Measurements from ENCODE around the gene CTNNA2.
"Not testable (repeated sequence)": the region's sequence is repeated elsewhere in the genome, so short reads cannot be mapped to it uniquely, and the experiment has no call there.

CTNNA2 gene

GRCh38 chr2:80111185-80111584 is 598.3 kb downstream of the CTNNA2 start:
- DNase-seq, result no peak

GRCh38 chr2:80112790-80113189 is 599.9 kb downstream of the CTNNA2 start:
- no peak for DNase-seq

GRCh38 chr2:80113399-80113798 is 600.5 kb downstream of the CTNNA2 start:
- DNase-seq, result no peak

GRCh38 chr2:80114812-80115211 is 602.0 kb downstream of the CTNNA2 start:
- DNase-seq, result no peak

- DNase-seq, result no peak
Observed at GRCh38 chr2:80117401-80117800, 604.5 kb downstream of the CTNNA2 start.

GRCh38 chr2:80120866-80121265 is 608.0 kb downstream of the CTNNA2 start:
- no peak for DNase-seq

- DNase-seq, result no peak
Observed at GRCh38 chr2:80122675-80123074, 609.8 kb downstream of the CTNNA2 start.

GRCh38 chr2:80126596-80127189 is 613.8 kb downstream of the CTNNA2 start:
- no peak for DNase-seq

GRCh38 chr2:80128080-80128479 is 615.2 kb downstream of the CTNNA2 start:
- DNase-seq, result no peak

- no peak for DNase-seq
Observed at GRCh38 chr2:80132281-80132680, 619.4 kb downstream of the CTNNA2 start.

GRCh38 chr2:80135001-80135400 is 622.1 kb downstream of the CTNNA2 start:
- DNase-seq, result no peak

GRCh38 chr2:80136338-80136737 is 623.5 kb downstream of the CTNNA2 start:
- DNase-seq, result no peak

GRCh38 chr2:80139001-80139400 is 626.1 kb downstream of the CTNNA2 start:
- no peak for DNase-seq

- DNase-seq, result no peak
Observed at GRCh38 chr2:80141007-80141726, 628.3 kb downstream of the CTNNA2 start.

GRCh38 chr2:80145499-80145898 is 632.6 kb downstream of the CTNNA2 start:
- no peak for DNase-seq

- not testable (repeated sequence) for DNase-seq
Observed at GRCh38 chr2:80146757-80147156, 633.9 kb downstream of the CTNNA2 start.

- no peak for DNase-seq
Observed at GRCh38 chr2:80147690-80148089, 634.8 kb downstream of the CTNNA2 start.

- DNase-seq, result no peak
Observed at GRCh38 chr2:80148906-80149305, 636.1 kb downstream of the CTNNA2 start.

- no peak for DNase-seq
Observed at GRCh38 chr2:80149991-80150390, 637.1 kb downstream of the CTNNA2 start.

- no peak for DNase-seq
Observed at GRCh38 chr2:80151248-80151647, 638.4 kb downstream of the CTNNA2 start.

GRCh38 chr2:80151651-80152050 is 638.8 kb downstream of the CTNNA2 start:
- DNase-seq, result no peak

GRCh38 chr2:80153151-80153550 is 640.3 kb downstream of the CTNNA2 start:
- no peak for DNase-seq

- DNase-seq, result no peak
Observed at GRCh38 chr2:80153768-80154167, 640.9 kb downstream of the CTNNA2 start.

- no peak for DNase-seq
Observed at GRCh38 chr2:80154231-80154915, 641.5 kb downstream of the CTNNA2 start.

Measured in stimulated activated CD8-positive, alpha-beta memory T cell treated with anti-CD3 and anti-CD28 coated beads, Interleukin-4, amount 100 ng/mL, for 48 hours (primary cell).